Liver (tissue), 3 donors: ENCODE data around the gene RNASE4.

ENCODE experiments used
- GABPA ChIP-seq, 2 donors: IDR thresholded peaks in 1 of 2; conservative IDR thresholded peaks in 1 of 2; 2 replicates each; pipeline ENCODE4 v1.6.1; 2016; ENCODE audit warnings: antibody characterized with exemption in 2 of 2, mild to moderate bottlenecking in 1 of 2, moderate library complexity in 1 of 2
- HNF4G ChIP-seq: IDR thresholded peaks from 2 replicates; pipeline ENCODE4 v1.6.1; 2016; ENCODE audit warnings: antibody characterized with exemption
- MAX ChIP-seq: IDR thresholded peaks from 2 replicates; pipeline ENCODE4 v1.6.1; 2016; ENCODE audit warnings: antibody characterized with exemption
- NR2F2 ChIP-seq: IDR thresholded peaks from 2 replicates; pipeline ENCODE4 v1.6.1; 2016; ENCODE audit warnings: antibody characterized with exemption
- RAD21 ChIP-seq, 2 donors: IDR thresholded peaks; 2 replicates each; pipeline ENCODE4 v1.6.1; 2016; ENCODE audit warnings: antibody characterized with exemption in 2 of 2, mild to moderate bottlenecking in 2 of 2
- REST ChIP-seq: IDR thresholded peaks from 2 replicates; pipeline ENCODE4 v1.6.1; 2016; ENCODE audit warnings: antibody characterized with exemption, mild to moderate bottlenecking
- RXRA ChIP-seq, 2 donors: IDR thresholded peaks; 2 replicates each; pipeline ENCODE4 v1.6.1; 2017 to 2018; ENCODE audit warnings: antibody characterized with exemption in 2 of 2, mild to moderate bottlenecking in 1 of 2
- SP1 ChIP-seq: IDR thresholded peaks from 2 replicates; pipeline ENCODE4 v1.6.1; 2018; ENCODE audit warnings: antibody characterized with exemption, mild to moderate bottlenecking
- YY1 ChIP-seq: IDR thresholded peaks from 2 replicates; pipeline ENCODE4 v1.6.1; 2016; ENCODE audit warnings: antibody characterized with exemption, mild to moderate bottlenecking
- TF ChIP-seq, protein P1 (sequence below): fragments of 150-350 bp; IDR thresholded peaks from 2 replicates; pipeline ENCODE4 v1.5.1; 2017; ENCODE audit warnings: improper control_type of control experiment, low read depth, low read length; ENCODE audit not compliant: missing input control
- TF ChIP-seq, protein P2 (sequence below): IDR thresholded peaks from 2 replicates; pipeline ENCODE4 v1.6.1; 2016; ENCODE audit warnings: antibody characterized with exemption
- donor health status: healthy.
- donor health status: healthy.

GRCh38 chr14:20671597-20672283, 12.6 kb upstream of the RNASE4 start:
- TF ChIP-seq, protein P1, sequence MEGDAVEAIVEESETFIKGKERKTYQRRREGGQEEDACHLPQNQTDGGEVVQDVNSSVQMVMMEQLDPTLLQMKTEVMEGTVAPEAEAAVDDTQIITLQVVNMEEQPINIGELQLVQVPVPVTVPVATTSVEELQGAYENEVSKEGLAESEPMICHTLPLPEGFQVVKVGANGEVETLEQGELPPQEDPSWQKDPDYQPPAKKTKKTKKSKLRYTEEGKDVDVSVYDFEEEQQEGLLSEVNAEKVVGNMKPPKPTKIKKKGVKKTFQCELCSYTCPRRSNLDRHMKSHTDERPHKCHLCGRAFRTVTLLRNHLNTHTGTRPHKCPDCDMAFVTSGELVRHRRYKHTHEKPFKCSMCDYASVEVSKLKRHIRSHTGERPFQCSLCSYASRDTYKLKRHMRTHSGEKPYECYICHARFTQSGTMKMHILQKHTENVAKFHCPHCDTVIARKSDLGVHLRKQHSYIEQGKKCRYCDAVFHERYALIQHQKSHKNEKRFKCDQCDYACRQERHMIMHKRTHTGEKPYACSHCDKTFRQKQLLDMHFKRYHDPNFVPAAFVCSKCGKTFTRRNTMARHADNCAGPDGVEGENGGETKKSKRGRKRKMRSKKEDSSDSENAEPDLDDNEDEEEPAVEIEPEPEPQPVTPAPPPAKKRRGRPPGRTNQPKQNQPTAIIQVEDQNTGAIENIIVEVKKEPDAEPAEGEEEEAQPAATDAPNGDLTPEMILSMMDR: no peak
- TF ChIP-seq, protein P2, sequence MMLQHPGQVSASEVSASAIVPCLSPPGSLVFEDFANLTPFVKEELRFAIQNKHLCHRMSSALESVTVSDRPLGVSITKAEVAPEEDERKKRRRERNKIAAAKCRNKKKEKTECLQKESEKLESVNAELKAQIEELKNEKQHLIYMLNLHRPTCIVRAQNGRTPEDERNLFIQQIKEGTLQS: no peak
- TF ChIP-seq YY1: no peak
- TF ChIP-seq HNF4G: no peak
- no peak for TF ChIP-seq RAD21 (IDR thresholded peaks at IDR 0.05)
- TF ChIP-seq NR2F2: no peak
- TF ChIP-seq SP1: no peak
- TF ChIP-seq MAX: no peak
- TF ChIP-seq REST: no peak
- TF ChIP-seq RXRA (IDR thresholded peaks at IDR 0.05): no peak
- TF ChIP-seq GABPA (IDR thresholded peaks at IDR 0.05 in 1 of 2, conservative IDR thresholded peaks at IDR 0.05 in 1 of 2): no peak
